Neural crest cell (in vitro differentiated cells): ENCODE data around the gene SPDL1. TPM values are rescaled to one million over a fixed set of nuclear protein-coding genes. Genes with fewer than 3 reads are reported as not detected.

Experiments used
- DNase-seq: peaks from one replicate; pipeline ENCODE4 v3.0.0; 2021; ENCODE audit warnings: low read depth, mixed read lengths, low spot score
- H3K27ac Mint-ChIP-seq: one replicate; pipeline ENCODE4 v1.8.0; 2021; ENCODE audit warnings: mild to moderate bottlenecking, mixed read lengths; ENCODE audit not compliant: unreplicated experiment
- H3K27me3 Mint-ChIP-seq: 2 replicates; pipeline ENCODE4 v1.8.0; 2021; ENCODE audit warnings: low read depth, mild to moderate bottlenecking, mixed read lengths
- H3K36me3 Mint-ChIP-seq: 2 replicates; pipeline ENCODE4 v1.8.0; 2021; ENCODE audit warnings: low read depth, mild to moderate bottlenecking, mixed read lengths
- H3K4me1 Mint-ChIP-seq: 2 replicates; pipeline ENCODE4 v1.8.0; 2021; ENCODE audit warnings: mixed read lengths
- H3K4me3 Mint-ChIP-seq: one replicate; pipeline ENCODE4 v1.8.0; 2021; ENCODE audit warnings: mild to moderate bottlenecking, mixed read lengths
- H3K9me3 Mint-ChIP-seq: 2 replicates; pipeline ENCODE4 v1.8.0; 2021; ENCODE audit warnings: mixed read lengths
- total RNA-seq: library from RNA; stranded (reverse); gene quantifications from 2 replicates; pipeline ENCODE4 v1.2.1, GENCODE V29; 2021
- TF ChIP-seq, protein P1 (sequence below): fragments of 200-600 bp; sonication (generic); conservative IDR thresholded peaks from 2 replicates; pipeline ENCODE4 v1.5.0; 2021; ENCODE audit warnings: antibody characterized with exemption, mild to moderate bottlenecking

SPDL1 gene
- total RNA-seq, 1 donor from 2014 or later, result 53.3 TPM

DNA sequence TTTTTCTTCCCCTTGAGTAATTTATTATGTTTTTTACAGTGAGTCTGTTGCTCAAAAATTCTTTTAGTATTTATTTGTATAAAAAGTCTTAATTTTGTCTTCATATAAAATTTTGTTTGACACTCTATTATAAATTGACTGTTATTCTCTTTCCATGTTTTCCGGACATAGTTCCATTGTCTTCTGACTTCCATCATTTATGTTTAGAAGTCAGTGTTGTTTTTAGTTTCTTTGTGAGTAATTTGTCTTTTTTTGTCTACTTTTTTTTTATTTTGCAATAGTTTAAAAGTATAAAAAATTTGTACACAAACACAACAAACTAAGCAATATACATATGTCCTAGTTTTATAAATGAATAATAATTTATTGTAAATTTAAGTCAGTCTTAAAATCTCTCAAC lies 25.7 kb upstream of the SPDL1 start:
- H3K9me3 Mint-ChIP-seq, result peaks cover 20% of the 10 kb centered on the region
- peaks cover 63% of the 10 kb centered on the region for H3K27me3 Mint-ChIP-seq
- no peak for DNase-seq
- H3K4me1 Mint-ChIP-seq, result no peaks in the 10 kb centered on the region
- TF ChIP-seq, protein P1, sequence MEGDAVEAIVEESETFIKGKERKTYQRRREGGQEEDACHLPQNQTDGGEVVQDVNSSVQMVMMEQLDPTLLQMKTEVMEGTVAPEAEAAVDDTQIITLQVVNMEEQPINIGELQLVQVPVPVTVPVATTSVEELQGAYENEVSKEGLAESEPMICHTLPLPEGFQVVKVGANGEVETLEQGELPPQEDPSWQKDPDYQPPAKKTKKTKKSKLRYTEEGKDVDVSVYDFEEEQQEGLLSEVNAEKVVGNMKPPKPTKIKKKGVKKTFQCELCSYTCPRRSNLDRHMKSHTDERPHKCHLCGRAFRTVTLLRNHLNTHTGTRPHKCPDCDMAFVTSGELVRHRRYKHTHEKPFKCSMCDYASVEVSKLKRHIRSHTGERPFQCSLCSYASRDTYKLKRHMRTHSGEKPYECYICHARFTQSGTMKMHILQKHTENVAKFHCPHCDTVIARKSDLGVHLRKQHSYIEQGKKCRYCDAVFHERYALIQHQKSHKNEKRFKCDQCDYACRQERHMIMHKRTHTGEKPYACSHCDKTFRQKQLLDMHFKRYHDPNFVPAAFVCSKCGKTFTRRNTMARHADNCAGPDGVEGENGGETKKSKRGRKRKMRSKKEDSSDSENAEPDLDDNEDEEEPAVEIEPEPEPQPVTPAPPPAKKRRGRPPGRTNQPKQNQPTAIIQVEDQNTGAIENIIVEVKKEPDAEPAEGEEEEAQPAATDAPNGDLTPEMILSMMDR, result no peak
- H3K4me3 Mint-ChIP-seq, result no peak overlapping the region
- peaks cover 6% of the 10 kb centered on the region for H3K36me3 Mint-ChIP-seq
- H3K27ac Mint-ChIP-seq, result no peak overlapping the region

DNA sequence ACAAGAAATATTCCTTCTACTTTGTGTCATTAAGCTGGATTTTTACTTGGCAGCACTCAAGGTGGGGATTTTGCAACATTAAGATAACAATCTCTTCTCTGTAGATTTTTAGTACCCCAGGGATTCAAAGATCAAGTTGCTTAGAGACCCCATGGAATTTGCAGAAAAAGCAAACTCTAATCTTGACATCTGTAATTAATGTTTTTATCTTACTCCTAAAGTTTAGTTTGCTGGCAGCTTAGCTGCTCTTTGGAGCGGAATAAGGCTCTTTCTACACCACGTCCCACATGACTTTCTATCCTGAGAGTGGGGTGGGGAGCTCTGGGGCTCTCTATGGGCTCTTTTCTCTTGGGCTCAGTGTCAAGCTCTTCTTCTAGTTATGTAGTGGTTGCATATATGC lies 21.7 kb upstream of the SPDL1 start:
- H3K9me3 Mint-ChIP-seq, result peaks cover 12% of the 10 kb centered on the region
- peaks cover 68% of the 10 kb centered on the region for H3K27me3 Mint-ChIP-seq
- H3K27ac Mint-ChIP-seq, result no peak overlapping the region
- no peak for DNase-seq
- H3K36me3 Mint-ChIP-seq, result peaks cover 6% of the 10 kb centered on the region
- no peak overlapping the region for H3K4me3 Mint-ChIP-seq
- no peaks in the 10 kb centered on the region for H3K4me1 Mint-ChIP-seq
- TF ChIP-seq, protein P1, result no peak

DNA sequence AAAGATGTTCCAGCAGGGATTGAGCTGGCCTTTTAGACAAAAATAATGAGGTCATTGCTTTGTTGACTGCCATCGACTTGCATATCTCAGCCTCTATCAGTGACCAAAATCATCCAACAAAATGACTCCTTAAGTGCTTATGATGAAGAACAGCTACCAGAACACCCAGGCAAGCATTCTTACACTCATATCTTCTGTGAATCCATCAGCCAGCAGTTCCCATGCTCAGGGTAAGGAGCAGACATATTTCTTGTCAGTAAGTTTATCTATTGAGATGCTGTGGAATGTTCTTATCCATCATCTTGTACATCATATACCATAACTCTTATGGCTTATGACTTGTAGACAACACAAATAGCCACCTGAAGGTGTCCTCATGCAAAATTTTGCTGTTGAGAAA lies 20.2 kb upstream of the SPDL1 start:
- Mint-ChIP-seq H3K9me3 (peaks cover 6% of the 10 kb centered on the region), H3K4me3 (no peak overlapping the region), H3K36me3 (peaks cover 3% of the 10 kb centered on the region), H3K27me3 (peaks cover 71% of the 10 kb centered on the region), H3K27ac (no peak overlapping the region), H3K4me1 (no peaks in the 10 kb centered on the region)
- DNase-seq, result no peak
- TF ChIP-seq, protein P1, result no peak

DNA sequence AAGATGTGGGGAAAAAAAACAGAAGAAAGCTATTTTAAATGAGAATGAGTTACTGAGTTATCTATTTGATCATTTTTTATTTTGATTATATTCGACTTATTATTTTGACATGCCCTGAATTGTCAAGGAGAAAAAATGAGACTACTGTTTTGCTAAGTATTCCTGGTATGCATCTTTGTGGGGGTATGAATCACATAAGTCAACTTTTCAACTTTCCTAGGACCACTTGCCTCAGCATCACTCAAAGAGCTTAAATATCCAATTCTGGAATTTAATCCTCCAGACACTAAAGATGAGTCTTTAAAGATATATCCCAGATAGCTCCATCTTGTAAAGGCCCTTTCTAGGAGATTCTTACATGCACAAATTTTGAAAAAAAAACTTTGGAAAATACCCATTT lies 17.4 kb upstream of the SPDL1 start:
- peaks cover 8% of the 10 kb centered on the region for H3K4me1 Mint-ChIP-seq
- DNase-seq, result no peak
- H3K9me3 Mint-ChIP-seq, result no peaks in the 10 kb centered on the region
- peaks cover 73% of the 10 kb centered on the region for H3K27me3 Mint-ChIP-seq
- H3K4me3 Mint-ChIP-seq, result no peak overlapping the region
- TF ChIP-seq, protein P1, result no peak
- no peaks in the 10 kb centered on the region for H3K36me3 Mint-ChIP-seq
- no peak overlapping the region for H3K27ac Mint-ChIP-seq

DNA sequence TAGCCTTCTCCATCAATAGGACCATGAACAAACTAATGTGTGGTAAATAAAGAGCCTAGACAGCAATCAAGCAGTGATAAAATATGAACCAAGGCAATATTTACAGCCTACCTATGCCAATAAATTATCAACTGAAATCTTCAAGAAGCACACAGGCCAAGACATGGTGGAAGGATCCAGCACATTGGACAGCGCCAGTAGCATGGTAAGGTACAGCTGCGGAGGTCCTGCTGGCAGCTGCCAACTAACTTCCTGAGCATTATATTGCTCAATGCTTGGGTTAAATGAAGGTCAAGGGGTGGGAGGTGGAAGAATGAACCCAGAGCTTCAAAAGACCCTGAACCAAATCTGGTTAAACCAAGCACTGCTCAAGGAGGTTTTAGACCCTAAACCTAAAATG lies 16.5 kb upstream of the SPDL1 start:
- Mint-ChIP-seq H3K9me3 (no peaks in the 10 kb centered on the region), H3K27me3 (peaks cover 67% of the 10 kb centered on the region), H3K36me3 (no peaks in the 10 kb centered on the region), H3K27ac (no peak overlapping the region), H3K4me1 (peaks cover 8% of the 10 kb centered on the region), H3K4me3 (no peak overlapping the region)
- TF ChIP-seq, protein P1, result no peak
- DNase-seq, result no peak

DNA sequence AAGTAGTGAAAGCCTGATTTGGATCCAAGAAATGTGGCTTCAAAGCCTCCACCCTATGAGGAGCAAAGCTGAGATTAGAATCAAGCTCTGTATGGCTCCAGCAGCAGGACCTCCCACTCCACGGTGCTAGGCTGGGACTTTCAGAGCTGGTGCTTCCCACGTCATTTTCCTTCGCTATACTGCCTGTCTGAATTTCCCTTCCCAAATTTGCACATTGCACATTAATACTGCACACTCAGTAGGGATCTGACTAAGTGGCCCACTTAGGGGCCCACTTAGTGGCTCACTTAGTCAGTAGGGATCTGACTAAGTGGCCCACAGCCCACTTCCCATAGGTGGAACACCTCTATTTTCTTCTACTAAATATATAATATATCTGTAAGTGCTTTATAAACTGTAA lies 14.1 kb upstream of the SPDL1 start:
- DNase-seq, result no peak
- Mint-ChIP-seq H3K9me3 (no peaks in the 10 kb centered on the region), H3K27ac (no peak overlapping the region), H3K4me3 (no peak overlapping the region), H3K36me3 (no peaks in the 10 kb centered on the region), H3K27me3 (peaks cover 66% of the 10 kb centered on the region), H3K4me1 (peaks cover 8% of the 10 kb centered on the region)
- TF ChIP-seq, protein P1, result no peak
